Activated CD4-positive, alpha-beta T cell treated with anti-CD3 and anti-CD28 coated beads for 1 hour (primary cell): Measurements from ENCODE around the gene HYAL2.

Experiments used
- DNase-seq: peaks from one replicate; pipeline ENCODE4 v3.0.0-alpha.2; 2020

HYAL2 gene

DNA sequence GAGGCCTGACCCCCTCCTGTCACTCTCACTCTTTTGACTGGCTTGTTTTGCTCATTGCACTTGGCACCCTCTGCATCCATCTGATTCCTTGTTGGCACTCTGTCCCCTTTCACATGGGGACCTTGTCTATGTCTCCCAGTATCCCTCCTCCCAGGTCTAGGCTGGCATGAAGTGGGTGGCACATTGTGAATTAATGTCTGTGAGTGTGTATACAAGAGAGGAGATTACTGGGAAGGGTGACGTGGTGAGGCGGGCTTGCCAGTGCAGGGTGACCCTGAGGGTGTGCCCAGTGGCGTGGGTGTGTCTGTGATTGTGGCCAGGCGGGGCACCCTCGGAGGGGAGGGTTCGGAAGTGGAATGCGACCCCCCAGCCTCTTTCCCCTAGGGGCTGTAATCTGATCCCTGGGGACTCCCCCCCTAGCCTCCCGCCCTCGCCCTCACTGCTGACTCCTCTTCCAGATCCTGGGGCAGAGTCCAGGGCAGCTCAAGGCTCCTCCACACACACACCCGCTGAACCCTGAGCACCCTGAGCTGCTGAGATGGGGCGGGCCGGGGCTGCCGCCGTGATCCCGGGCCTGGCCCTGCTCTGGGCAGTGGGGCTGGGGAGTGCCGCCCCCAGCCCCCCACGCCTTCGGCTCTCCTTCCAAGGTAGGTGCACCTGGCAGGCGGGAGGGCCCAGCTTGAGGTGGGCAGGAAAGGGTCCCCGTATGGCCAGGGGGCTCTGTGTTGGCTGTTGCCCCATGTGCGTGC, 53.7 kb downstream of the HYAL2 start, which contains the start of gene SEMA3B:
Gene SEMA3B (plus strand): TSS at position 445 of the 749 bp plus-strand sequence. CDS start 94 bp downstream, at position 539.
- no peak for DNase-seq

DNA sequence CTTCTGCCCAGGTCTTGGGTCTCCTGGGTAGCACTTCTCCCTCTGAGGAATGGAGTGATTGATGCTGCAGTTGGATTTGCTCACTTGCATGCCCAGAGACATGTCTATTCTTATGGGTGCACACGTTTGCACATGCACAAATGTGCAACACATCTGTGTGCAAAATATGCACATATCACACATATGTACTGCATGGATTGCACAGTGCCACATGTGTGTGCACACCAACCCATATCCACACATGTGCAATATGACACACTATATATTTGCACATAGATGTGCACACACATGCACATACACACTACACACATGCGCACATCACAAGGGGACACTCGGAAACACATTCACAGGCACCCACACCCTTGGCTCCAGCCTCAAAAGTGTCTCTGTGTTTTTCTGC, 54.3 kb downstream of the HYAL2 start:
- no peak for DNase-seq
